Measurements from ENCODE around the gene COG3. TPM values are rescaled to one million over a fixed set of nuclear protein-coding genes. Genes with fewer than 3 reads are reported as not detected.

Gene COG3
- total RNA-seq, 1 donor from 2014 or later, result 19.1 TPM

- no peak for TF ChIP-seq CTCF (conservative IDR thresholded peaks at IDR 0.05)
- H3K27me3 Mint-ChIP-seq (ENCODE audit: low read depth), result no peaks in the 10 kb centered on the region
- H3K4me3 Mint-ChIP-seq, result no peak overlapping the region
- DNase-seq (ENCODE audit: low read depth, low spot score), result no peak
- no peaks in the 10 kb centered on the region for H3K9me3 Mint-ChIP-seq
- no peak overlapping the region for H3K27ac Mint-ChIP-seq (ENCODE audit: unreplicated experiment)
- peaks cover 5% of the 10 kb centered on the region for H3K4me1 Mint-ChIP-seq
- H3K36me3 Mint-ChIP-seq (ENCODE audit: low read depth), result peaks cover 20% of the 10 kb centered on the region
Observed at GRCh38 chr13:45506811-45507210, 42.1 kb downstream of the COG3 start.

DNA sequence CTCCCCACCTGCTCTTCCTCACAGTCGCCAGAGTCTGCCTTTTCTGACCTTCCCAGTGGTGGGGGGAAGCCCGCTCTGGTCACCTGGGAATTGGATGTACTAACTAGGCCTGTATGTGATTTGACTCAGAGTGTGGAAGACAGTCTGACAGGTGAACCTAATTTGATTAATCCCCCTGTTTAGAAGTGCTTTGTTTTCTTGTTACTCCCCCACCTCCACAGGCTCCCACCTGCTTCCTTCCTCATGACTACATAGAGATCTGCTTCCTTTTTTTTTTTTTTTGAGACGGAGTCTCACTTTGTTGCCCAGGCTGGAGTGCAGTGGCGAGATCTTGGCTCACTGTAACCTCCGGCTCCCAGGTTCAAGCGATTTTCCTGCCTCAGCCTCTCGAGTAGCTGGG is 44.0 kb downstream of the COG3 start:
- TF ChIP-seq CTCF (conservative IDR thresholded peaks at IDR 0.05), result no peak
- Mint-ChIP-seq H3K4me1 (peaks cover 5% of the 10 kb centered on the region), H3K27me3 (ENCODE audit: low read depth) (no peaks in the 10 kb centered on the region), H3K4me3 (no peak overlapping the region), H3K9me3 (no peaks in the 10 kb centered on the region), H3K36me3 (ENCODE audit: low read depth) (peaks cover 13% of the 10 kb centered on the region), H3K27ac (ENCODE audit: unreplicated experiment) (no peak overlapping the region)
- no peak for DNase-seq (ENCODE audit: low read depth, low spot score)

- no peak for DNase-seq (ENCODE audit: low read depth, low spot score)
- no peak for TF ChIP-seq CTCF (conservative IDR thresholded peaks at IDR 0.05)
- H3K9me3 Mint-ChIP-seq, result no peaks in the 10 kb centered on the region
- peaks cover 6% of the 10 kb centered on the region for H3K36me3 Mint-ChIP-seq (ENCODE audit: low read depth)
- no peak overlapping the region for H3K4me3 Mint-ChIP-seq
- H3K27me3 Mint-ChIP-seq (ENCODE audit: low read depth), result no peaks in the 10 kb centered on the region
- peaks cover 5% of the 10 kb centered on the region for H3K4me1 Mint-ChIP-seq
- no peak overlapping the region for H3K27ac Mint-ChIP-seq (ENCODE audit: unreplicated experiment)
Observed at GRCh38 chr13:45510672-45511071, 45.9 kb downstream of the COG3 start.

GRCh38 chr13:45511310-45512097 is 46.8 kb downstream of the COG3 start:
- Mint-ChIP-seq H3K36me3 (ENCODE audit: low read depth) (peaks cover 5% of the 10 kb centered on the region), H3K27me3 (ENCODE audit: low read depth) (no peaks in the 10 kb centered on the region), H3K4me1 (peaks cover 5% of the 10 kb centered on the region), H3K27ac (ENCODE audit: unreplicated experiment) (no peak overlapping the region), H3K9me3 (no peaks in the 10 kb centered on the region), H3K4me3 (no peak overlapping the region)
- peak; percentile 91 for TF ChIP-seq CTCF (conservative IDR thresholded peaks at IDR 0.05)
- DNase-seq (ENCODE audit: low read depth, low spot score), result peak; percentile 30

DNA sequence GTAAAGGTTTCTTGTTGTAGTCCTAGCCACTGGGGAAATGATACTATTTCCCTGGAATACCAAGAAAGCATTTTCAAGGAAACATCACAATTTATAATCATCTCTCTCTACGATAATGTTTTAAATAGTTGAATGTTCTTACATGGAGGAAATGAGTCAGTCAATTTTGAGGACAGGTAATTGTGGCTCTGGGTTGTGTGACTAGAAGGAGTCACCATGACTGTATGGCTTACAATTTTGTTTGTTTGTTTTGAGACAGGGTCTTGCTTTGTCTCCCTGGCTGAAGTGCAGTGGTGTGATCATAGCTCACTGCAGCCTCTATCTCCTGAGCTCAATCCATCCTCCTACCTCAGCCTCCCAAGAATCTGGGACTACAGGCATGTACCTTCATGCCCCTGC is 47.4 kb downstream of the COG3 start:
- TF ChIP-seq CTCF (conservative IDR thresholded peaks at IDR 0.05), result no peak
- Mint-ChIP-seq H3K9me3 (no peaks in the 10 kb centered on the region), H3K4me3 (no peak overlapping the region), H3K4me1 (peaks cover 5% of the 10 kb centered on the region), H3K36me3 (ENCODE audit: low read depth) (peaks cover 2% of the 10 kb centered on the region), H3K27me3 (ENCODE audit: low read depth) (no peaks in the 10 kb centered on the region), H3K27ac (ENCODE audit: unreplicated experiment) (no peak overlapping the region)
- no peak for DNase-seq (ENCODE audit: low read depth, low spot score)

Data from neural crest cell (in vitro differentiated cells).